A549 (cell line): Measurements from ENCODE around the gene SH3RF3. TPM values are rescaled to one million over a fixed set of nuclear protein-coding genes. Genes with fewer than 3 reads are reported as not detected.

ENCODE experiments used
- ATAC-seq, 2 experiments: fragments of 200-7000 bp in 1 of 2; fragments of >200 bp in 1 of 2; cut with Nextera tagmentation in 1 of 2; cut with Tn5 transposase in 1 of 2; 3 replicates each; pipeline versions ENCODE4 v1.8.0 to v1.9.1; 2018 to 2020; ENCODE audit warnings: mild to moderate bottlenecking in 1 of 2, moderate library complexity in 1 of 2
- CTCF ChIA-PET: fragments of 300-600 bp; sonication (Branson Sonifier 250); formaldehyde crosslinking; extraction: SDS; loops from one replicate; lab custom pipeline; 2021; ENCODE audit warnings: antibody characterized with exemption, inconsistent platforms; lab: Yijun Ruan, JAX
- POLR2A ChIA-PET: fragments of 350-600 bp; formaldehyde crosslinking; extraction: SDS; loops from one replicate; lab custom pipeline; 2021; ENCODE audit warnings: antibody characterized with exemption, inconsistent platforms; lab: Yijun Ruan, JAX
- DNase-seq, 2 experiments: peaks; one replicate each; pipeline versions ENCODE4 v3.0.0 to v3.0.0-alpha.2; 2011 to 2016; ENCODE audit warnings: low read depth in 1 of 2, low spot score in 1 of 2
- FAIRE-seq: peaks from 2 replicates; lab custom pipeline; 2011; peaks lifted over from hg19 to GRCh38; lab: Jason Lieb, UNC
- H3K27ac ChIP-seq, 2 experiments: fragments of >200 bp; sonication (Bioruptor Twin); formaldehyde crosslinking; 3 replicates each; pipeline ENCODE4 v1.5.1; 2016 to 2017
- H3K4me1 ChIP-seq: fragments of >200 bp; sonication (Bioruptor Twin); formaldehyde crosslinking; 3 replicates; pipeline ENCODE4 v1.6.1; 2016
- H3K4me2 ChIP-seq: fragments of >200 bp; sonication (Bioruptor Twin); formaldehyde crosslinking; 3 replicates; pipeline ENCODE4 v1.6.1; 2016
- H3K4me3 ChIP-seq: fragments of >200 bp; sonication (Bioruptor Twin); formaldehyde crosslinking; 3 replicates; pipeline ENCODE4 v1.5.1; 2016
- H3K9me3 ChIP-seq: fragments of >200 bp; sonication (Bioruptor Twin); formaldehyde crosslinking; 3 replicates; pipeline ENCODE4 v1.6.1; 2016
- CBX8 ChIP-seq: fragments of 200-600 bp; sonication (generic); IDR thresholded peaks from 2 replicates; pipeline ENCODE4 v1.6.1; 2016
- CEBPB ChIP-seq, 2 experiments: fragments of >200 bp in 1 of 2; sonication (Bioruptor Twin) in 1 of 2; formaldehyde crosslinking in 1 of 2; IDR thresholded peaks; 2 replicates each; pipeline ENCODE4 v1.6.1; 2012 to 2016
- CHD4 ChIP-seq: fragments of 200-600 bp; sonication (generic); IDR thresholded peaks from 2 replicates; pipeline ENCODE4 v1.6.1; 2016; ENCODE audit warnings: antibody characterized with exemption, mild to moderate bottlenecking, borderline replicate concordance
- CTCF ChIP-seq: fragments of >200 bp; sonication (Bioruptor Twin); formaldehyde crosslinking; IDR thresholded peaks from 3 replicates; pipeline ENCODE4 v1.5.1; 2016
- EHF ChIP-seq: fragments of 250-450 bp; sonication (Bioruptor Pico); IDR thresholded peaks from 2 replicates; pipeline ENCODE4 v1.5.0; 2020; ENCODE audit warnings: mild to moderate bottlenecking
- EP300 ChIP-seq, 2 experiments: fragments of >200 bp; sonication (Bioruptor Twin); formaldehyde crosslinking; IDR thresholded peaks; 2 replicates in 1 of 2; 3 replicates in 1 of 2; pipeline ENCODE4 v1.6.1; 2016 to 2017
- ESRRA ChIP-seq: fragments of 150-350 bp; IDR thresholded peaks from 2 replicates; pipeline ENCODE4 v1.6.1; 2014; ENCODE audit warnings: mild to moderate bottlenecking, low read length, borderline replicate concordance
- FOSL2 ChIP-seq, 2 experiments: fragments of 450-650 bp in 1 of 2; fragments of >200 bp in 1 of 2; sonication (Bioruptor Twin) in 1 of 2; formaldehyde crosslinking; IDR thresholded peaks; 2 replicates each; pipeline versions ENCODE4 v1.5.0 to v1.6.1; 2016 to 2020; ENCODE audit warnings: mild to moderate bottlenecking in 1 of 2, moderate library complexity in 1 of 2
- GATA3 ChIP-seq: IDR thresholded peaks from 2 replicates; pipeline ENCODE4 v1.6.1; 2012; ENCODE audit warnings: borderline replicate concordance
- HES2 ChIP-seq: fragments of >200 bp; sonication (Bioruptor Twin); formaldehyde crosslinking; IDR thresholded peaks from 2 replicates; pipeline ENCODE4 v1.6.1; 2016
- HEYL ChIP-seq: fragments of 250-450 bp; sonication (Bioruptor Pico); IDR thresholded peaks from 2 replicates; pipeline ENCODE4 v1.8.0; 2021; ENCODE audit warnings: mild to moderate bottlenecking, moderate library complexity
- HOXB13 ChIP-seq: fragments of 250-450 bp; sonication (Bioruptor Pico); IDR thresholded peaks from 2 replicates; pipeline ENCODE4 v1.5.0; 2020; ENCODE audit warnings: low read depth, mild to moderate bottlenecking, moderate library complexity
- KDM1A ChIP-seq: fragments of 200-600 bp; sonication (generic); IDR thresholded peaks from 2 replicates; pipeline ENCODE4 v1.6.1; 2016; ENCODE audit warnings: low read depth, mild to moderate bottlenecking
- KDM5A ChIP-seq: fragments of 200-600 bp; sonication (generic); IDR thresholded peaks from 2 replicates; pipeline ENCODE4 v1.6.1; 2016; ENCODE audit warnings: antibody characterized with exemption, mild to moderate bottlenecking
- MAX ChIP-seq: IDR thresholded peaks from 2 replicates; pipeline ENCODE4 v1.6.1; 2012
- NFE2L2 ChIP-seq: fragments of 150-350 bp; conservative IDR thresholded peaks from 2 replicates; pipeline ENCODE4 v1.6.1; 2014; ENCODE audit warnings: low read length
- NPAS2 ChIP-seq: fragments of 250-450 bp; sonication (Bioruptor Pico); IDR thresholded peaks from 2 replicates; pipeline ENCODE4 v1.8.0; 2022; ENCODE audit warnings: mild to moderate bottlenecking, moderate library complexity, borderline replicate concordance
- NR3C1 ChIP-seq: fragments of >200 bp; sonication (Bioruptor Twin); formaldehyde crosslinking; IDR thresholded peaks from 3 replicates; pipeline ENCODE4 v1.6.1; 2017
- POLR2A ChIP-seq: IDR thresholded peaks from 2 replicates; pipeline ENCODE4 v1.6.1; 2012; ENCODE audit warnings: mild to moderate bottlenecking, low read length
- RAD21 ChIP-seq, 2 experiments: fragments of >200 bp in 1 of 2; sonication (Bioruptor Twin) in 1 of 2; formaldehyde crosslinking in 1 of 2; IDR thresholded peaks in 1 of 2; conservative IDR thresholded peaks in 1 of 2; 2 replicates in 1 of 2; 3 replicates in 1 of 2; pipeline ENCODE4 v1.6.1; 2012 to 2018; ENCODE audit warnings: inconsistent platforms in 1 of 2
- RARB ChIP-seq: fragments of 250-450 bp; sonication (Bioruptor Pico); IDR thresholded peaks from 2 replicates; pipeline ENCODE4 v1.8.0; 2021; ENCODE audit warnings: mild to moderate bottlenecking, moderate library complexity
- RNF2 ChIP-seq: fragments of 200-600 bp; sonication (generic); IDR thresholded peaks from 2 replicates; pipeline ENCODE4 v1.6.1; 2016; ENCODE audit warnings: low read depth, mild to moderate bottlenecking, antibody characterized with exemption, moderate library complexity, borderline replicate concordance
- ZSCAN20 ChIP-seq: fragments of 250-450 bp; sonication (Bioruptor Pico); IDR thresholded peaks from 2 replicates; pipeline ENCODE4 v1.8.0; 2022; ENCODE audit warnings: mild to moderate bottlenecking, moderate library complexity
- WGBS: methylation state at CpG from one replicate; pipeline ENCODE4 v1.1.6; 2017; ENCODE audit errors: missing lambda C conversion rate; 5-methylcytosine and 5-hydroxymethylcytosine counted together
- polyA plus RNA-seq, 4 experiments: library from polyadenylated mRNA; depleted of rRNA in 3 of 4; stranded (reverse); fragments of >200 nt; fragmentation: RNase III in 1 of 4; extraction: RNeasy Plus Mini Kit Qiagen cat#74134 plus additional on column Dnase treatment in 1 of 4; gene quantifications; 2 replicates in 3 of 4; 3 replicates in 1 of 4; pipeline ENCODE4 v1.2.3, GENCODE V29; 2011 to 2017
- TF ChIP-seq, protein P1 (sequence below): fragments of 200-600 bp; sonication (generic); IDR thresholded peaks from 2 replicates; pipeline ENCODE4 v1.6.1; 2016; ENCODE audit warnings: antibody characterized with exemption, mild to moderate bottlenecking, moderate library complexity

The SH3RF3 gene
- polyA plus RNA-seq, 2 of the 4 experiments (the other 2 are of a cell fraction) = 0.04 to 0.21 TPM

DNA sequence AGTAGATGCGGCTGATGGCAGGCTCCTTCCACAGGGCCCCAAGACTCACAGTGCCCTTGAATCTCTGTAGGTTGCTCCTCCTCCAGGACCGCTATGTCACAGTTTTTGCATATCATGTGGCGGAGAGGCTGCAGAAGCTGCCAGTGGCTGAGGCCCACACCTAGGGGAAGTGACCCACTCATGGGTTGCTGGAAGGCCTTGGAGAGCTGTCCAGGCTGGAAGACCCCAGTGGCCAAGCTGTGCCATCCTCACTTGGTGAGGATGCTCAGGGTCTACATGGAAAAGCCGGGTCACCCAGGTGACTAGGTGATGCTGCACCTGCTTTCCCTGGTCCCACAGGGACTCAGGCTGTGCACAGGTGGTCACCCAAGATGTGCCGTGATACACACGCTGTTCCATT lies 394.1 kb downstream of the SH3RF3 start:
- TF ChIP-seq RARB (CRISPR knock-in tag) (no peak), KDM5A (no peak), ESRRA (no peak), EHF (CRISPR knock-in tag) (no peak), ZSCAN20 (no peak), KDM1A (no peak), RNF2 (no peak), HES2 (no peak)
- ChIA-PET CTCF (interaction anchor here (1.0 to 1.5 kb wide), 4 partner anchors 9 to 211 kb away, joined by 3 to 6 read pairs (median 4); no protein-coding TSS in a partner anchor), POLR2A (no interaction called here)
- 68% methylated on average over 5 of the region's 6 CpGs for WGBS
- no peak for FAIRE-seq
- Histone ChIP-seq H3K9me3 (no peaks in the 10 kb centered on the region), H3K4me1 (no peaks in the 10 kb centered on the region), H3K4me3 (no peak overlapping the region), H3K27ac (no peak overlapping the region), H3K4me2 (no peak overlapping the region)
- no peak for DNase-seq
- ATAC-seq = no peak; a peak in 1 of 6 replicates

DNA sequence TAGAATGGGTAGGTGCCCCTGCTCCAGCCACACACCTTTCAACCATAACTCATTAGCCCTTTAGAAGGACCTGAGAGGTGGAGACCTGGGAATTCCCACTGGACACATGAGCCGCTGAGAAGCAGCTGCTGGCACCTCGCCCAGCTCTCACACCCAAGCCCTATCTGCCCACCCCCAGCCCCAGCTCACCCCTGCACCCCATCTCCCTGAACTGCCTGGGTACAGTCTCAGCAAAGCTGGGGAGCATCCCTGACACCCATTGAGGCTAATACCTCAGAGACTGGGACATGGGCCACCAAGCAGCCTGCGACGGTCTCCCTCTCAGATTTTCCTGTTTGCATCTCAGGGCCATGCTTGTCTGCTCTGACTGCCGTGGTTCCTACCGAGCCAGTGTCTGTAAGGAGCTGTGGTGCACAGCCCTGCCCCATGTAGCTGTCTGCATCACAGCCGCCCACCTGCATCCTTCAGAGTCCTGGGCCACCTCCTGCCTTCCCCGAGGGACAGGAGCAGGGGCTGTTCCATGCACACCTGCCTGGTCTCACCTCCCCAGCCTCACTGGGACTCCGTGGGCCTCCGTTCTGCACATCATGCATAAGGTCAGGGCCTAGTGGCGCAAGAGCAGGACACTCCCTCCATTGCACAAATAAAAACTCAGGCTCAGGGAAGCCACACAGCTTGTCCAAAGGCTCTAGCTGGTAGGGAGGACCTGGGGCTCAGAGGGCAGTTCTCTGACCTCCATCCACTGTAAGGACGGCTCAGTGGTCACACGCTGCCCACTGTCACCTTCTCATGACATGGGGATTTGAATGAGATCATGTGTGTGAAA lies 394.7 kb downstream of the SH3RF3 start:
- peak; percentile 40 to 43; a peak in 3 of 6 replicates for ATAC-seq
- 53% methylated on average over 13 of the region's 13 CpGs for WGBS
- no peak for FAIRE-seq
- CTCF ChIA-PET = interaction anchor here (1.0 to 1.5 kb wide), 5 partner anchors 8 to 210 kb away, joined by 3 to 6 read pairs (median 3); no protein-coding TSS in a partner anchor
- POLR2A ChIA-PET = no interaction called here
- Histone ChIP-seq H3K9me3 (no peaks in the 10 kb centered on the region), H3K4me3 (no peak overlapping the region), H3K27ac (no peak overlapping the region), H3K4me2 (no peak overlapping the region), H3K4me1 (no peaks in the 10 kb centered on the region)
- no peak for TF ChIP-seq HOXB13 (CRISPR knock-in tag)
- TF ChIP-seq KDM1A = no peak
- no peak for TF ChIP-seq EHF (CRISPR knock-in tag)
- no peak for TF ChIP-seq CHD4
- TF ChIP-seq GATA3 = no peak
- TF ChIP-seq CBX8 = no peak
- TF ChIP-seq NR3C1 = no peak
- no peak for TF ChIP-seq CEBPB (IDR thresholded peaks at IDR 0.05)
- TF ChIP-seq POLR2A = no peak
- TF ChIP-seq NFE2L2 = no peak
- no peak for TF ChIP-seq NPAS2 (CRISPR knock-in tag)
- no peak for TF ChIP-seq ZSCAN20
- TF ChIP-seq FOSL2 (IDR thresholded peaks at IDR 0.05) = no peak
- TF ChIP-seq FOSL2 (CRISPR knock-in tag; IDR thresholded peaks at IDR 0.05) = no peak
- TF ChIP-seq RNF2 = no peak
- TF ChIP-seq EP300 (IDR thresholded peaks at IDR 0.05) = no peak
- no peak for TF ChIP-seq HEYL (CRISPR knock-in tag)
- no peak for TF ChIP-seq MAX
- no peak for TF ChIP-seq RAD21 (conservative IDR thresholded peaks at IDR 0.05 in 1 of 2, IDR thresholded peaks at IDR 0.05 in 1 of 2)
- TF ChIP-seq, protein P1, sequence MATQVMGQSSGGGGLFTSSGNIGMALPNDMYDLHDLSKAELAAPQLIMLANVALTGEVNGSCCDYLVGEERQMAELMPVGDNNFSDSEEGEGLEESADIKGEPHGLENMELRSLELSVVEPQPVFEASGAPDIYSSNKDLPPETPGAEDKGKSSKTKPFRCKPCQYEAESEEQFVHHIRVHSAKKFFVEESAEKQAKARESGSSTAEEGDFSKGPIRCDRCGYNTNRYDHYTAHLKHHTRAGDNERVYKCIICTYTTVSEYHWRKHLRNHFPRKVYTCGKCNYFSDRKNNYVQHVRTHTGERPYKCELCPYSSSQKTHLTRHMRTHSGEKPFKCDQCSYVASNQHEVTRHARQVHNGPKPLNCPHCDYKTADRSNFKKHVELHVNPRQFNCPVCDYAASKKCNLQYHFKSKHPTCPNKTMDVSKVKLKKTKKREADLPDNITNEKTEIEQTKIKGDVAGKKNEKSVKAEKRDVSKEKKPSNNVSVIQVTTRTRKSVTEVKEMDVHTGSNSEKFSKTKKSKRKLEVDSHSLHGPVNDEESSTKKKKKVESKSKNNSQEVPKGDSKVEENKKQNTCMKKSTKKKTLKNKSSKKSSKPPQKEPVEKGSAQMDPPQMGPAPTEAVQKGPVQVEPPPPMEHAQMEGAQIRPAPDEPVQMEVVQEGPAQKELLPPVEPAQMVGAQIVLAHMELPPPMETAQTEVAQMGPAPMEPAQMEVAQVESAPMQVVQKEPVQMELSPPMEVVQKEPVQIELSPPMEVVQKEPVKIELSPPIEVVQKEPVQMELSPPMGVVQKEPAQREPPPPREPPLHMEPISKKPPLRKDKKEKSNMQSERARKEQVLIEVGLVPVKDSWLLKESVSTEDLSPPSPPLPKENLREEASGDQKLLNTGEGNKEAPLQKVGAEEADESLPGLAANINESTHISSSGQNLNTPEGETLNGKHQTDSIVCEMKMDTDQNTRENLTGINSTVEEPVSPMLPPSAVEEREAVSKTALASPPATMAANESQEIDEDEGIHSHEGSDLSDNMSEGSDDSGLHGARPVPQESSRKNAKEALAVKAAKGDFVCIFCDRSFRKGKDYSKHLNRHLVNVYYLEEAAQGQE = no peak
- no peak for TF ChIP-seq CTCF
- DNase-seq = no peak
